ACC112 (cell line): ENCODE results near the gene ACTRT2.

ENCODE experiments used
- H2AFZ ChIP-seq: fragments of 200-600 bp; sonication (generic); one replicate; pipeline ENCODE4 v1.6.0; 2017; ENCODE audit warnings: antibody characterized with exemption, low read length; ENCODE audit not compliant: unreplicated experiment
- H3K27ac ChIP-seq: fragments of 200-600 bp; sonication (generic); 2 replicates; pipeline ENCODE4 v1.5.1; 2014; ENCODE audit warnings: low read depth, mild to moderate bottlenecking, antibody characterized with exemption, low read length, moderate library complexity
- H3K27me3 ChIP-seq: fragments of 200-600 bp; sonication (generic); 2 replicates; pipeline ENCODE4 v1.6.1; 2014; ENCODE audit warnings: mild to moderate bottlenecking, antibody characterized with exemption, low read length, moderate library complexity, mixed read lengths; ENCODE audit not compliant: insufficient read depth
- H3K36me3 ChIP-seq: fragments of 200-600 bp; sonication (generic); 2 replicates; pipeline ENCODE4 v1.6.1; 2016; ENCODE audit warnings: mild to moderate bottlenecking, antibody characterized with exemption, low read length, moderate library complexity, mixed read lengths; ENCODE audit not compliant: insufficient read depth
- H3K4me1 ChIP-seq: fragments of 200-600 bp; sonication (generic); one replicate; pipeline ENCODE4 v1.6.1; 2016; ENCODE audit warnings: low read length, mixed read lengths; ENCODE audit not compliant: insufficient read depth, unreplicated experiment, control insufficient read depth
- H3K4me3 ChIP-seq: fragments of 200-600 bp; sonication (generic); 2 replicates; pipeline ENCODE4 v1.5.1; 2014; ENCODE audit warnings: mild to moderate bottlenecking, low read depth, low read length
- H3K79me2 ChIP-seq: fragments of 200-600 bp; sonication (generic); one replicate; pipeline ENCODE4 v1.6.0; 2016; ENCODE audit warnings: low read length; ENCODE audit not compliant: control insufficient read depth, unreplicated experiment, insufficient read depth

ACTRT2 gene

DNA sequence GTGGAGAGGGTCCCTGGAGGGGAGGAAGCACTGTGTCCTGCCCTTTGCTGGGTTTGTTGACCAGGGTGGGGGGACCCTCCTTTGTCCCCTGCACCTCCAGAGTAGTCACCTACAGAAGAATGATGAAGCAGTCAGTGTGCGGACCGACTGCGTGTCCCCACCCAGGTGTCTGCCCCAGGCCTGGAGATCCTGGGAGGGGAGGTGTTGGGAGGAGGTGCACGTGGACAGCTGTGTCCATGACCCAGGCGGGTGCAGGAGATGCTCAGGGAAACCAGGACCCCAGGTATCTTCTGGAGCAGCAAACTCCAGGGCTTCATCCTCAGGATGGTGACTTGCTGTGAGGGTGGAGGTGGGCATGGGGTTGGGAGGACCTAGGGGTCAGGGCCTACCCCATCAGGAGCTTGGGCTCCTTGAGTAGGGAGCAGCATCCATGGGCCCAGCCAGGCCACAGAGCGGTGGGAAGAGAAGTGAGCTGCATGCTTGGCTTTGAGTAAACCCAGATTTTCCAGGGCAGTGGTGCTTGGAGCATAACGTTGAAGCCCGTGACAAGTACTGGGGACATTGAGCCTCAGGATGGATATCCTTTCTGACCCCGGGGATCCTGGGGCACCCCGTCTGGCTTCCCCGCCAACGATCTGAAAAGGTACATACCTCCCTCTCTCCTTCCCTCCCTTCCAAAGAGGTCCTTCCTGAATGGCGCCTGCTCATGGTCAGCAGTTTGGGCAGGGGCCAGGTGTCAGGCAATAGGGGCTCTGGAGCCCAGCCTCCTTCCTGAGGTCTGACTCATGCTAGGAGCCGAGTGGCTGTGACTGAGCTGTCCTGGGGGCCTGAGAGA lies 13.7 kb downstream of the ACTRT2 start:
- Histone ChIP-seq H3K36me3 (no peaks in the 10 kb centered on the region), H3K27me3 (peaks cover 10% of the 10 kb centered on the region; the same call in 1 of the 2 replicates), H3K79me2 (no peaks in the 10 kb centered on the region), H3K4me1 (no peaks in the 10 kb centered on the region), H3K4me3 (no peak overlapping the region), H3K27ac (no peak overlapping the region), H2AFZ (no peak overlapping the region)

GRCh38 chr1:3035563-3036446 lies 14.5 kb downstream of the ACTRT2 start:
- H3K27ac ChIP-seq, result no peak overlapping the region
- H3K4me1 ChIP-seq, result no peaks in the 10 kb centered on the region
- no peak overlapping the region for H2AFZ ChIP-seq
- H3K27me3 ChIP-seq, result peaks cover 19% of the 10 kb centered on the region; the same call in 1 of the 2 replicates
- no peaks in the 10 kb centered on the region for H3K36me3 ChIP-seq
- no peaks in the 10 kb centered on the region for H3K79me2 ChIP-seq
- no peak overlapping the region for H3K4me3 ChIP-seq

- H3K79me2 ChIP-seq, result no peaks in the 10 kb centered on the region
- H3K4me3 ChIP-seq, result no peak overlapping the region
- peaks cover 26% of the 10 kb centered on the region; the same call in 1 of the 2 replicates for H3K27me3 ChIP-seq
- no peak overlapping the region for H3K27ac ChIP-seq
- H2AFZ ChIP-seq, result no peak overlapping the region
- no peaks in the 10 kb centered on the region for H3K36me3 ChIP-seq
- H3K4me1 ChIP-seq, result no peaks in the 10 kb centered on the region
These were observed 15.4 kb downstream of the ACTRT2 start for GRCh38 chr1:3036447-3037280.

GRCh38 chr1:3037281-3038040 lies 16.2 kb downstream of the ACTRT2 start:
- H3K4me1 ChIP-seq, result no peaks in the 10 kb centered on the region
- H3K36me3 ChIP-seq, result no peaks in the 10 kb centered on the region
- no peaks in the 10 kb centered on the region for H3K79me2 ChIP-seq
- no peak overlapping the region for H3K4me3 ChIP-seq
- H3K27ac ChIP-seq, result no peak overlapping the region
- H3K27me3 ChIP-seq, result peaks cover 27% of the 10 kb centered on the region; the same call in 1 of the 2 replicates
- H2AFZ ChIP-seq, result no peak overlapping the region

GRCh38 chr1:3038113-3038551 lies 16.9 kb downstream of the ACTRT2 start:
- Histone ChIP-seq H3K4me3 (no peak overlapping the region), H3K4me1 (no peaks in the 10 kb centered on the region), H3K79me2 (no peaks in the 10 kb centered on the region), H3K27ac (no peak overlapping the region), H3K36me3 (no peaks in the 10 kb centered on the region), H3K27me3 (peaks cover 27% of the 10 kb centered on the region; the same call in 1 of the 2 replicates), H2AFZ (no peak overlapping the region)

DNA sequence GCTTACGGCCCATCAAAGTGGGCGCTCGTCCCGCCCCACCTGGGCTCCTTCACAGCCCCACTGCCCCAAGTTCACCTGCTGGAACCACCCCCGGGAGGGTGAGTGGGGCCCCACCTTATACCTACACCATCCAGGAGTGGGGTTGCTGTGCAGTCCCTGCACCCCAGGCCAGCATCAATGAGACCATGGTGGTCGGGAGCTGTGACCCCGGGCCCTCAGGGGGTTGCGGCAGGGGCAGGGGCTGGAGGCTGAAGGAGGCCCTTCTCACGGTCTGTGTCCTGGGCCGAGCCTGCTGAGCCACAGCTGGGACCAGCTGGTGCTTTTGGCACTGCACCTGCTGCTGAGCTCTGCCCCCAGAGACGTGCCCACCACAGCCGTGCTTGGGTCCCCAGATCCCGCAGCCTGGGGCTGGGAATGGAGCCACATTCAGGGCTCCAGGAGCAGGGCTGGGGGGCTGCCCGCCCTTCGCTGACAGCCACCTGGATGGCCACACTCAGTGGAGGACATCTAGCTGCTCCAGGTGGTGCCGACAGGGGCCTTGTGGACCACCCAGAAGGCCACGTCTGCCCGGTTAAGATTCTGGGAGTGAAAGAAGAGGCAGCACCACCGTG lies 17.4 kb downstream of the ACTRT2 start:
- Histone ChIP-seq H3K27me3 (peaks cover 28% of the 10 kb centered on the region; the same call in 1 of the 2 replicates), H3K4me1 (no peaks in the 10 kb centered on the region)

GRCh38 chr1:3040004-3040403 lies 18.7 kb downstream of the ACTRT2 start:
- Histone ChIP-seq H3K4me1 (no peaks in the 10 kb centered on the region), H3K27ac (no peak overlapping the region), H3K27me3 (peaks cover 35% of the 10 kb centered on the region; the same call in 1 of the 2 replicates), H3K4me3 (no peak overlapping the region), H3K36me3 (no peaks in the 10 kb centered on the region), H2AFZ (no peak overlapping the region), H3K79me2 (no peaks in the 10 kb centered on the region)

More for the DNA sequence above, 17.4 kb downstream of the ACTRT2 start:
- Histone ChIP-seq H3K79me2 (no peaks in the 10 kb centered on the region), H3K4me3 (no peak overlapping the region), H2AFZ (no peak overlapping the region), H3K27ac (no peak overlapping the region), H3K36me3 (no peaks in the 10 kb centered on the region)

GRCh38 chr1:3042481-3042880 lies 21.2 kb downstream of the ACTRT2 start:
- H3K4me1 ChIP-seq, result no peaks in the 10 kb centered on the region
- no peaks in the 10 kb centered on the region for H3K79me2 ChIP-seq
- H3K27me3 ChIP-seq, result peaks cover 45% of the 10 kb centered on the region; the same call in 1 of the 2 replicates
- H3K4me3 ChIP-seq, result no peak overlapping the region
- no peaks in the 10 kb centered on the region for H3K36me3 ChIP-seq
- H2AFZ ChIP-seq, result no peak overlapping the region
- H3K27ac ChIP-seq, result no peak overlapping the region

GRCh38 chr1:3049164-3049563 lies 27.9 kb downstream of the ACTRT2 start:
- Histone ChIP-seq H3K4me3 (no peak overlapping the region), H3K27me3 (peaks cover 26% of the 10 kb centered on the region; the same call in 1 of the 2 replicates), H3K79me2 (no peaks in the 10 kb centered on the region), H3K4me1 (no peaks in the 10 kb centered on the region), H3K27ac (no peak overlapping the region), H3K36me3 (no peaks in the 10 kb centered on the region), H2AFZ (no peak overlapping the region)
